Loucy (cell line): Measurements from ENCODE around the gene ST8SIA1.

Source experiments
- H2AFZ ChIP-seq: fragments of 200-600 bp; sonication (generic); 2 replicates; pipeline ENCODE4 v1.6.0; 2016; ENCODE audit warnings: antibody characterized with exemption, mild to moderate bottlenecking, low read length, moderate library complexity
- H3F3A ChIP-seq: fragments of 200-600 bp; 2 replicates; pipeline ENCODE4 v1.6.0; 2016; ENCODE audit warnings: antibody characterized with exemption, low read depth, mild to moderate bottlenecking
- H3K27me3 ChIP-seq: fragments of 200-600 bp; sonication (generic); 2 replicates; pipeline ENCODE4 v1.6.1; 2014; ENCODE audit warnings: low read length, mild to moderate bottlenecking; ENCODE audit not compliant: insufficient read depth, poor library complexity, severe bottlenecking
- H3K36me3 ChIP-seq: fragments of 200-600 bp; sonication (generic); 2 replicates; pipeline ENCODE4 v1.6.1; 2016; ENCODE audit warnings: low read length; ENCODE audit not compliant: insufficient read depth
- H3K4me1 ChIP-seq: fragments of 200-600 bp; sonication (generic); 2 replicates; pipeline ENCODE4 v1.5.1; 2014; ENCODE audit warnings: low read length, mild to moderate bottlenecking; ENCODE audit not compliant: insufficient read depth, poor library complexity, severe bottlenecking
- H3K4me2 ChIP-seq: fragments of 200-600 bp; sonication (generic); 2 replicates; pipeline ENCODE4 v1.6.0; 2014; ENCODE audit warnings: antibody characterized with exemption, low read length, low read depth, mild to moderate bottlenecking; ENCODE audit not compliant: poor library complexity, severe bottlenecking
- H3K4me3 ChIP-seq: fragments of 200-600 bp; sonication (generic); 2 replicates; pipeline ENCODE4 v1.5.1; 2014; ENCODE audit warnings: low read length, mild to moderate bottlenecking, mixed read lengths; ENCODE audit not compliant: poor library complexity, severe bottlenecking
- H3K79me2 ChIP-seq: fragments of 200-600 bp; sonication (generic); 2 replicates; pipeline ENCODE4 v1.6.1; 2014; ENCODE audit warnings: low read length; ENCODE audit not compliant: insufficient read depth
- H3K9ac ChIP-seq: fragments of 200-600 bp; sonication (generic); 2 replicates; pipeline ENCODE4 v1.6.0; 2014; ENCODE audit warnings: mild to moderate bottlenecking, low read depth, low read length, moderate library complexity; ENCODE audit not compliant: poor library complexity, severe bottlenecking
- H3K9me2 ChIP-seq: fragments of 200-600 bp; sonication (generic); replicated peaks from 2 replicates; pipeline ENCODE4 v1.6.1; 2016; ENCODE audit warnings: low read depth, low read length, mixed read lengths
- H3K9me3 ChIP-seq: fragments of 200-600 bp; sonication (generic); 2 replicates; pipeline ENCODE4 v1.6.1; 2014; ENCODE audit warnings: mild to moderate bottlenecking, antibody characterized with exemption, low read length, low read depth; ENCODE audit not compliant: insufficient read depth
- H4K20me1 ChIP-seq: fragments of 200-600 bp; sonication (generic); 2 replicates; pipeline ENCODE4 v1.6.0; 2014; ENCODE audit warnings: antibody characterized with exemption, low read length, mild to moderate bottlenecking; ENCODE audit not compliant: insufficient read depth, poor library complexity, severe bottlenecking
- CTCF ChIP-seq: fragments of 200-600 bp; sonication (generic); conservative IDR thresholded peaks from 2 replicates; pipeline ENCODE4 v1.5.1; 2014; ENCODE audit warnings: mild to moderate bottlenecking, antibody characterized with exemption, low read length
- EZH2phosphoT487 ChIP-seq: fragments of 200-600 bp; IDR thresholded peaks from 2 replicates; pipeline ENCODE4 v1.6.1; 2018; ENCODE audit warnings: antibody characterized with exemption, mild to moderate bottlenecking, moderate library complexity, borderline replicate concordance

ST8SIA1 gene

GRCh38 chr12:22231078-22231477 is 103.4 kb downstream of the ST8SIA1 start:
- Histone ChIP-seq H3K4me3 (no peak overlapping the region), H3K36me3 (no peaks in the 10 kb centered on the region), H2AFZ (no peak overlapping the region), H4K20me1 (no peaks in the 10 kb centered on the region), H3K9me3 (no peaks in the 10 kb centered on the region), H3K4me2 (no peak overlapping the region), H3K27me3 (no peaks in the 10 kb centered on the region), H3K9me2 (no peaks in the 10 kb centered on the region), H3K4me1 (no peaks in the 10 kb centered on the region), H3F3A (no peaks in the 10 kb centered on the region), H3K9ac (no peak overlapping the region), H3K79me2 (no peaks in the 10 kb centered on the region)
- TF ChIP-seq EZH2phosphoT487 (no peak), CTCF (no peak)

- H3K9me3 ChIP-seq = no peaks in the 10 kb centered on the region
- H3K27me3 ChIP-seq = no peaks in the 10 kb centered on the region
- H3K9ac ChIP-seq = no peak overlapping the region
- no peaks in the 10 kb centered on the region for H3K36me3 ChIP-seq
- peaks cover under 1% of the 10 kb centered on the region for H3K4me1 ChIP-seq
- H3K9me2 ChIP-seq = no peaks in the 10 kb centered on the region
- H2AFZ ChIP-seq = no peak overlapping the region
- H4K20me1 ChIP-seq = no peaks in the 10 kb centered on the region
- no peak overlapping the region for H3K4me2 ChIP-seq
- TF ChIP-seq EZH2phosphoT487 (no peak), CTCF (no peak)
- H3K79me2 ChIP-seq = no peaks in the 10 kb centered on the region
- H3K4me3 ChIP-seq = no peak overlapping the region
- no peaks in the 10 kb centered on the region for H3F3A ChIP-seq
These were observed 104.2 kb downstream of the ST8SIA1 start for GRCh38 chr12:22230280-22230794.

DNA sequence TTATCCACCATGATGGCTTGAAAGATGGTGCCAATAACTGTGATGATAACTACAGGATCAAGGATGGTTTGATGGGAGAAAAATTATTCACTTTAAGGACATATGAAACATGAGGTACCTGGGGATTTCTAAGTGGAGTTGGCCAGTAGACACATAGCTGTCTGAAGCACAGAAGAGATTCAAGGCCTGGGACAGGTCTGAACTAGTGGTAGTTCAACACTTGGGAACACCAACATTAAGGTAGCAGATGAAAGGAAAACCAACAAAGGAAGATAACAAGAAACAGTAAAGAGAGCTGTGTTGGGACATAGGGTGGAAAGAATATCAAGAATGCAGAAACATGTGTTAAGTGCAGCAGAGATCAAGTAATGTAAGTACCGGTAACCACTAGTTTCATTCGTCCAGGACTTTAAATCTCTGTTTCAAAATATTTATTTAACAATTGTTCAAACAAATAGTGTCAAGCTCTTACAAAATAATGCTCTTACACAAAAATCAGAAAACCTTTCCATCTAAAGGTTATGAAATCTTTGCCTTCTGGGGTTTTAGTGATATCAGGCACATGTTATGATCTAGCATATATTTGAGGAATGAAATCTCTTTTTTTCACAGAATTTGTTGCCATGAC is 104.7 kb downstream of the ST8SIA1 start:
- H3K79me2 ChIP-seq = no peaks in the 10 kb centered on the region
- no peak overlapping the region for H3K4me3 ChIP-seq
- TF ChIP-seq EZH2phosphoT487 (no peak), CTCF (no peak)
- no peaks in the 10 kb centered on the region for H3K9me3 ChIP-seq
- H3K9ac ChIP-seq = no peak overlapping the region
- peaks cover 6% of the 10 kb centered on the region for H3K4me1 ChIP-seq
- H2AFZ ChIP-seq = no peak overlapping the region
- H3F3A ChIP-seq = no peaks in the 10 kb centered on the region
- H3K9me2 ChIP-seq = no peaks in the 10 kb centered on the region
- H3K4me2 ChIP-seq = no peak overlapping the region
- H4K20me1 ChIP-seq = no peaks in the 10 kb centered on the region
- no peaks in the 10 kb centered on the region for H3K27me3 ChIP-seq
- no peaks in the 10 kb centered on the region for H3K36me3 ChIP-seq
